HG03103 (cell line): ENCODE measurements around the gene SLC25A40.
"Not testable (repeated sequence)": the region's sequence is repeated elsewhere in the genome, so short reads cannot be mapped to it uniquely, and the experiment has no call there.

ENCODE experiments used
- ATAC-seq: cut with Tn5 transposase; IDR thresholded peaks from one replicate; pipeline ENCODE4 v1.9.1; 2021; ENCODE audit warnings: low read depth; ENCODE audit not compliant: unreplicated experiment

The SLC25A40 gene, protein sequence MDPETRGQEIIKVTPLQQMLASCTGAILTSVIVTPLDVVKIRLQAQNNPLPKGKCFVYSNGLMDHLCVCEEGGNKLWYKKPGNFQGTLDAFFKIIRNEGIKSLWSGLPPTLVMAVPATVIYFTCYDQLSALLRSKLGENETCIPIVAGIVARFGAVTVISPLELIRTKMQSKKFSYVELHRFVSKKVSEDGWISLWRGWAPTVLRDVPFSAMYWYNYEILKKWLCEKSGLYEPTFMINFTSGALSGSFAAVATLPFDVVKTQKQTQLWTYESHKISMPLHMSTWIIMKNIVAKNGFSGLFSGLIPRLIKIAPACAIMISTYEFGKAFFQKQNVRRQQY

DNA sequence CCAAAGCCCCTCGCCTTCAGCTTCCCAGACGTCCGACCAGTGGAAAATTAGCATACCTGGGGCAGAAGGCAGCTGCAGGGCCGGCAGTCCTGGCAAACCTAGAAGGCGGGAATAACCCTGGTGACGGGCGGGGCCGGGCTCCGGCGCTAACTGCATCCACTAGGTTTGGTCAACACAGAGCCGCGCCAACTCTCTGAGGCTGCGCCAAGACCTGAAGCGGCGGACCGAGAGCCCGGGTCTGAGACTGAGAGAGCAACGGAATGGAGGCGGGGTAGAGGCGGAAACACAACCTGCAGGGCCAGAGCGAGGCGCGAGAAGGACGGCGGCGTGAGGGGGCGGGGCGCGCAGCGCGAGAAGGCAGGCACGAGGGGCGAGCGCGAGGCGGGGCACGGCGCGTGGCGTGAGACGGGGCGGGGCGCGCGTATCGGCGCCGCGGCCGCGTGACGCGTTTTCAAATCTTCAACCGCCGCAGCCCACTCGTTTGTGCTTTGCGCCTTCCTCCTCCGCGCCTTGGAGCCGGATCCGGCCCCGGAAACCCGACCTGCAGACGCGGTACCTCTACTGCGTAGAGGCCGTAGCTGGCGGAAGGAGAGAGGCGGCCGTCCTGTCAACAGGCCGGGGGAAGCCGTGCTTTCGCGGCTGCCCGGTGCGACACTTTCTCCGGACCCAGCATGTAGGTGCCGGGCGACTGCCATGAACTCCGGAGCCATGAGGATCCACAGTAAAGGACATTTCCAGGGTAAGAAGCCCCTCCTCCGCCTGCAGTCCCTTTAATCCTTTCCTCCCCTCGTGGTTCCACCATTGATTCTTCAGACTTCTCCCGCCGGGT lies at the start of gene SLC25A40, which contains the start of gene DBF4:
Gene SLC25A40 (minus strand): TSS at position 321 of the 829 bp plus-strand sequence. CDS start 17,633 bp downstream, outside the sequence.
Gene DBF4 (plus strand): TSS at position 454 of the 829 bp plus-strand sequence. CDS start 240 bp downstream, at position 694.
- ATAC-seq, result peak; percentile 85

- not testable (repeated sequence) for ATAC-seq
Measured at GRCh38 chr7:87922759-87923395, 46.7 kb upstream of the SLC25A40 start.

- no peak for ATAC-seq
Measured at GRCh38 chr7:87920578-87920977, 44.4 kb upstream of the SLC25A40 start.

DNA sequence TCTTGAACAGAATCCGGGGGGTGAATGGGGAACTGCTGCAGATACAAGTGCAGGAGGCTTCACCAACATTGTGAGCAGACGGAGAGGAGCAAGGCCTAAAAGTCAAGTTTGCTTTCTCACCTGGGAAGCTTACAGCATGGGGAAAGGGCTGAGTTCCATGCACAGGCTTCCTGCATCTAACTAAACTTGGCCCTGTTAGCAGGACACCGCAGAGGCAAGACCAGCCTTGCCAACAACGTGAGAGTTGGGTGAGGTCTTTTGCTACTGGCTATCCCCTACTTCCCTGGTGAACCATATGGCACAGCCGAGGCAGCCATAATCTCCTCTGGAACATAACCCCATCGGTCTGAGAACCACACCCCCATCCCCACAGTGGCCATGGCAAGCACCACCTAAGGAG lies 43.7 kb upstream of the SLC25A40 start:
- ATAC-seq, result no peak

GRCh38 chr7:87918740-87919139 lies 42.6 kb upstream of the SLC25A40 start:
- ATAC-seq, result no peak

DNA sequence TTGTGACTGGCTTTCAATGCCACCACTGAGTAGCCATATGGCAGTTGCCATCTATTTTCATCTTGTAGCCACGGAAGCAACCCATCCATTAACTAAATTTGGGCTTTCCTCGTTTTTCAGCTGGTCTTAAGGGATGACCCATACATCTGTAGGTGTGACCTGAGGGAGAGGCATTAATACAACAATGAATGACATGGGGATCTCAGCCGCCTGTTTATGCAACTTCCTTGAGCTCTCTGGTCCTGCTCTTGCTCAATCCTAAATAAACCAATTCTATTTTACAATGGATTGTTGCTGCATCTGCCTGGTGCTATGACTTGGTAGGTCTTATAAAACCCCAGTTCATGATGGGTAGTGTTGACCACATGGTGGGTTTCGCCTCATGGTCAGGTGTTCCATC lies 36.0 kb upstream of the SLC25A40 start:
- no peak for ATAC-seq

GRCh38 chr7:87908814-87909213 lies 32.7 kb upstream of the SLC25A40 start:
- not testable (repeated sequence) for ATAC-seq

GRCh38 chr7:87907136-87907906 lies 31.2 kb upstream of the SLC25A40 start:
- not testable (repeated sequence) for ATAC-seq

DNA sequence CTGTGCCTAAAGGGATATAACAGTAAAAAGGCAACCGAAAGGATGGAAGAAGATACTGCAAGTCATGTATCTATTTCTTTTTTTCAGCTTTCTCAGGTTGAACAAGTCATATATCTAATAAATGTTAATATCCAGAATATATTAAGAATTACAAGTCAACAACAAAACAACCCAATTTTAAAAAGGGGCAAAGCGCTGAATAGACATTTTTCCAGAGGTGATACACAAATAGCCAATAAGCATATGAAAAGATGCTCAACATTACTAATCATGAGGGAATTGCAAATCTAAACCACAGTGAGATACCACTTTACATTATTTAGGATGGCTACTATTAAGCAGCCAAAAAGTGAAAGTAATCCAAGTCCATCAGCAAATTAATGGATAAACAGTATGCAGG lies 23.1 kb upstream of the SLC25A40 start:
- ATAC-seq, result no peak

DNA sequence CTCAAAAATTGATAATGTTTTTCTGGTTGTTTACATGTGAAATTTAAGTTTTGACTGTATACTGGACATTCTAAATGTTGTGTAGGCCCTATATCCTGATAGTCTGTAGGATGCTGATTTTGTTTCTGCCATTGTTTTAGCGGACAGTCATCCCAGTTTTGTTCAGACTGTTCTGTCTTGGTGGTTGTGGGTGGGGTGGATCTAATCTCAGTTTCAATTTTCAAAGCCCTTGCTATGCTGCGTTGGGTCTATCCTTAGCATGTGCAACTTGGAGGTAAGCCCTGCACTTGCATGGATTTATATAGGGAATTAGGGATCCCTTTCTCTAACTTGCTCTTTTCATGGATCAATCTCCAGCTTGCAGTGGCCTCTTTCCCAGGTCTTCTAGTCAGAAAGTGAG lies 19.2 kb upstream of the SLC25A40 start:
- ATAC-seq, result no peak

DNA sequence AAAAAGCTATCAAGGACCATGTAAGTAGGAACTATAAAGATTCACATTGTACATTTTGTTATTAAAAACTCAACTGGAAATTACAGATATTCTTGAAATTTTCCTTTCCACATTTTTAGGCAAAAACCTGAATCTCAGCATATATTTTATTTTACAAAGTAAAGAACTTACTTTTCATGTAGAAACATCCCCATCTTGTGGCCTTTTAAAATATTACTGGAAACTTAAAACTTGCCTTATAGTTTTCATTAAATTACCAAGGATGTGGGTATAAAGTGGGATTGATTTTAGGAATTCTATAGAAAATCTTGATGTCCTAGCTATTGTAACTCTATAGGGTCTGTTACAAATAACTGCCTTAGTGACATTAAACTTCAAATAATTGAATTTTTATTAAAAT lies 10.7 kb upstream of the SLC25A40 start:
- no peak for ATAC-seq

DNA sequence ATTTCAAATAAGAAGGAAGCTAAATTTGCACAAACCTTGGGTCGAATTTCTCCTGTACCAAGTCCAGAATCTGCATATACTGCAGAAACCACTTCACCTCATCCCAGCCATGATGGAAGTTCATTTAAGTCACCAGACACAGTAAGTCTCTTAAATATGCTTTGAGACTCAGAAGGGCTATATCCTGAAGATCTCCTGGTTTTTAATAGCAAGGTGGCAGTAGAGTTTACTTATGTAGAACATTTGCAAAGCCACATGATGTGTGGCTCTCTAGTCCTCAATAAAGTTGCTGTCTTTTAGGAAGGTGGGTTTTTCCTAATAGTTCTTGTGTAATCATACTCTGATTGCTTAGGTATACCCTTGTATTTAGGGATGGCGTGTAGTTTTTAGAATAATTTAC lies 8.9 kb upstream of the SLC25A40 start:
- no peak for ATAC-seq

- ATAC-seq, result no peak
Measured at GRCh38 chr7:87882151-87882937, 6.2 kb upstream of the SLC25A40 start.

GRCh38 chr7:87878208-87878735 lies 2.1 kb upstream of the SLC25A40 start:
- ATAC-seq, result no peak

DNA sequence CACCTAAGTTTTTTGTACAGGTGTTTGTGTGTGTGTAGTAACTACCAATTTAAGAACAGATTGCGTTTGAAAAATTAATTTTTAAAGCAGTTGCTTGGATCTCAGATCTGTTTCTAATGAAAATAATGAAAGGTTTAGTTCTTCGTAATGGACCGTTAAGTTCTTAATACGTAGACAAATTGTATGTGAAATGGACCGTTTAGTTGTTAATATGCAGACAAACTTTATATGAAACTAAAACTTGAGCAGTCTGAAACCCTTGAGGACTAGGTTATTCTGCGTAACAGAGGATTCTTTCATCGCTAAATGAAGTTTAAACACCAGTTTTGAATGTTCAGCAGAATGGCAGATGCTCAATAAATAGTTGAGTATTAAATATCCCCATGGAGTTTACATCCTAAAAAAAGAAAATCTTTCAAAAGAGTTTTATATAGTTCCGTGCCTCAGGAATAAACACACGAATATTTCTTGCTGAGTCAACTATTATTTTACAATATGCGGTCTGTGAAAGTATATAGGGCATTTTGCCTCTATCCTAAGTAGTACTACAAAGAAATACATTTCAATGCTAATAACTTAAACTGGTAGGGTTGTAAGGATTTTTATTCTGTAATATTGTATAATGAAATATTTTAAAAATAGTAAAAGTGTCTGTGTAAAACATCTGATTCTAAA lies 1.3 kb upstream of the SLC25A40 start:
- ATAC-seq, result no peak

DNA sequence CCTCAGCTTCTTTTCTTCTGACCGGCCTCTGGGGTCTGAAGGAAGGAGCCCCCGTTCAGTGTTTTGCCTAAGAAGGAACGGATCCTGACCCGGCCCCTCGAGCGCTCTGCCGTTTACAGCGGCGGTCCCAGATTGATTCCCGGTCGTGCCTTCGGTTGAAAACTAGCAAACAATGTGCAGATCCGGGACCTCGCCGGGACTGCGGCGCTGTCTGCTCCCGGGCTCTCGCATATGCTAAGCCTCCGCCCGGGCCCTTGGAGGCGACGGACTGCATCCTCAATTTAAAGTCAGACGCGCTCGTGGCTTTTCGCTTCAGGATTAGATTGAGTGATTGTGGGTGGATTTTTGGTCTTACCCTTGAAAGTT lies 692 bp upstream of the SLC25A40 start:
- no peak for ATAC-seq

GRCh38 chr7:87875151-87876039 lies 765 bp downstream of the SLC25A40 start:
- ATAC-seq, result peak; percentile 3

GRCh38 chr7:87874066-87874465 lies 2.1 kb downstream of the SLC25A40 start:
- no peak for ATAC-seq
